A172 (cell line): Measurements from ENCODE around the gene GAB3. TPM values are rescaled to one million over a fixed set of nuclear protein-coding genes. Genes with fewer than 3 reads are reported as not detected.

Experiments used
- DNase-seq: peaks from one replicate; pipeline ENCODE4 v3.0.0-alpha.2; 2015; ENCODE audit warnings: low spot score
- total RNA-seq: library from RNA; depleted of rRNA; stranded (reverse); fragments of >200 nt; shearing (Covaris generic); gene quantifications from 2 replicates; pipeline ENCODE4 v1.2.3, GENCODE V29; 2014

Gene GAB3
- total RNA-seq, 1 experiment from 2014 or later: 0.83 TPM

- DNase-seq: no peak
Measured at GRCh38 chrX:154751203-154751668, 359 bp upstream of the GAB3 start.

DNA sequence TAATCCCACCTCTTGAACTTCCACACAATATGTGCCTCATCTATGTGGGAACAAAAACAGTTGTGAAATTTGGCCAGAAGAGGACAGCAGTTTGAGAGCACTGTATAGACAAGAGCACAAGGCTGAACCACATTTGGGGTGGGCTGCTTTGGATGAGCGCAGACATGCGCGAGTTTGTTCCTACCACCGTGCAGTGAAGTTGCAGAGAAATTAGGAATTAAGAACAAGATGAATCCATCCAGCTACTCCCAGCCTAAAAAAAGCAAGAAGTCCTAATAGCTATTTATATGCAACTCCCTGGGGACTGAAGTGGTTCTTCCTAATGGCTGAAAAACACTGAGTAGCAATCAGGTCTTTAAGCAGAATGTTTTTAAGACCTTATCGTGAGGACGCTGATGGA lies 1.0 kb downstream of the GAB3 start:
- DNase-seq: no peak

- DNase-seq: peak; percentile 59
Measured at GRCh38 chrX:154748712-154749339, 2.1 kb downstream of the GAB3 start.

DNA sequence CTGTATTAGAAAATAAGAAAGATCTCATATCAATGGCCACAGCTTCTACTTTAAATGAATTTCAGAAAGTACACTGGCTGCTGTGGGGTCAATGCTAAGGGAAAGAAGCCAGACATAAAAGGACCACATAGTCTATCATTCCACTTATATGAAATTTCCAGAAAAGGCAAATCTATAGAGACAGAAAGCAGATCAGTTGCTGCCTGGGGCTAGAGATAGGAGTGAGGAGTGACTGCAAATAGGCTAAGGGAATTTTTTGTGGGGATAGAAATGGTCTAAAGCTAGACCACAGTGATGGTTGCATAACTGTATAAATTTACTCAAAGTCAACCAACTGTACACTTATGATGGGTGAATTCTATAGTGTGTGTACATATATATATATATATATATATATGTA lies 8.3 kb downstream of the GAB3 start:
- no peak for DNase-seq

DNA sequence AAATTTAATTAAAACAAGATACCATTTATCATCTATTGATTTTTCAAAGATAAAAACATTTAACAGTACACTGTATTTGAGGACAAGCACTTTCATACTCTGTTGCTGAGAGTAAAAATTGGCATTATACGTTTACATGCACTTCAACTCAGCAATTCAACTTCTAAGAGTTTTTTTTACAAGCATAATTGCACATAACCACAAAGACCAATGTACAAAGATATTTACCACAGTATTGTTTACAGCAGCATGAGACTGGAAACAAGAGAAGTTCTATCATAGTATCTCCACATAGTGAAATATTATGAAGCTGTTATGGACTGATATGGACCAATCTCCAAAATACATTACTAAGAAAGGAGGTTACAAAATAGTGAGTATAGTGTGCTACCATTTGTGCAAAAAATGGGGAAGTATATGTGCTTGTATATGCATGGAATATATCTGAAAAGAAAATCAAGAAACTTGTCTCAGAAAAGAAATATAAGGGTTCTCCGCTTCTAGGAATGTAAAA lies 10.9 kb downstream of the GAB3 start:
- no peak for DNase-seq

- peak; percentile 74 for DNase-seq
Measured at GRCh38 chrX:154738011-154738738, 12.7 kb downstream of the GAB3 start.

GRCh38 chrX:154737136-154737535 lies 13.7 kb downstream of the GAB3 start:
- DNase-seq: no peak

DNA sequence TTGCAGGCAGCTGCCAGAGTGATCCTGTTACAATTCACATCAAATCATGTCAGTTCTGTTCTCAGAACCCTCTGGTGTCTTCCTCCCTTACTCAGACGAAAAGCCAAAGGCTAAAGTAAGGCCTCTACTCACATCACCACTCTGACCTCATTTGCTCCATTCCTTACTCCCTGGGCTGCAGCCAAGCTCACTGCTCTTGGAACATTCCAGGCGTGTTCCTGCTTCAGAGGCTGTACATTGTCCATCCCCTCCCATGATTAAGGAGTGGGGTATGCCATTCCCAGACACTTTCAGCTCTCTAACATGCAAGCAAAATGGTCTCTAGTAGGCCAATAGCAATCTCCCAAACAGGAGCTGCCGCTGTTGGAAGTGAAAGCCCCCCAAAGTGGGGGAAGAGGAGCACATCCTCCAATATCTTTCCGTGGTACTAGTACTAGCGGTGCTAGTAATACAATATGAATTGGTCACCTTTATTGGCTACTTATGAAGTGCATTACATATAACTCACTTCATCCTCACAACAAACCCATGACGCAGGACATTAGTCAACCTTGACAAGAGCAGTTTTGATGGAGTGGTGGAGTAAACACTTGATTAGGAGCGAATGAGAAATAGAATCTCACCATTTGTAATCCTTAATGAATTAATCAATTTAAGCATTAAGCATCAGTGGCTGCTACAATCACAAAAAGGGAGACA lies 15.0 kb downstream of the GAB3 start:
- DNase-seq: no peak

GRCh38 chrX:154734061-154734781 lies 16.7 kb downstream of the GAB3 start:
- no peak for DNase-seq

DNA sequence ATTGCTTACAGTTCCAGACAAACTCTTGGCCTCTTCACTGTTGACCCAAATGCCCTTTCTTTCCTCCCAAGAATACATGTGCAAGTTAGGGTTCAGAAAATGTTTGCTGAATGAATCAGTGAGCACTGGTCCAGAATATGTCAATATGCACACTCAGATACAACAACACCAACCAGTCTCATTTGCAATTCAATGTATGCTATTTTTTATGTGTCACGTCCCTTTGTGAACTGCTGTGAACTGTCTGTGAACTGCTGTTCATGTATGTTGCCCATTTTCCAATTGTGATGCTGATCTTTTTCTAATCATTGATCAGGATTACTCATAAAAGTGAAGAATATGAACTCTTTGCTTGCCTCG lies 17.8 kb downstream of the GAB3 start:
- no peak for DNase-seq

- no peak for DNase-seq
Measured at GRCh38 chrX:154732421-154733065, 18.3 kb downstream of the GAB3 start.

DNA sequence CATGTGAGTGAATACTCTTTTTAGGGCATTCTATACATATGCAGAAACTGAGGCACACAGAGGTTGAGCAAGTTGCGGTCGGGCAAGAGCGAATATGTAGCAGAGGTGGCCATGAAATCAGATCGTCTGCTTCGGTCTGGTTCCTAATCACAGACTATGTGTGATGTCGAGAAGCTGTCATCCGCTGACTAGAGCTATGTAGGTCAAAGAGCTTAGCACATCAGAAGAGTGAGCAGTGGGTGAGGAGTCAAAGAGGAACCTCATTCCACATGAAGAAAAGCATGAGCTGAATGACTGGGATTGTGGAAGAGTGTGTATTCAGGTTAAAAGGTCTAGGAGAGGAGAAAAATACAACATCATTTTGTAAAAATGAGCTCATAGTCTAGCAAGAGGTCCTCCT lies 19.0 kb downstream of the GAB3 start:
- DNase-seq: no peak

DNA sequence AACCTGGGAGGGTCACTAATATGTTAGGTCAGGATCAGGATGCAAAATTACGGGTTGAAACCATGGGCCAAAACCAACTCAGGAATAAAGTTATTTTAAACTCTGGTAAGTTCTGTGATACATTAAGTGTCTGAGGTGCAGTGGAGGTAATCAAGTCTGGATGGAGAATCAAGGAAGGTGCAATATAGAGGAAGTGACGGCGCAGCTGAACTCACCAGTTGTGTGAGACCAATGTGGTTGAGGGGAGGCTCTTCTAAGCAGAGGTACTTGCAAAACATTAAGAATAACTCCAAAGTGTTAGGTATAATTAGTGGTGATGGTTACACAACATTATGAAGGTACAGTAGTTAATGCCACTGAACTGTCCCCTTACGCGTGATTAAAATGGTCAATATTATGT lies 19.7 kb downstream of the GAB3 start:
- no peak for DNase-seq

DNA sequence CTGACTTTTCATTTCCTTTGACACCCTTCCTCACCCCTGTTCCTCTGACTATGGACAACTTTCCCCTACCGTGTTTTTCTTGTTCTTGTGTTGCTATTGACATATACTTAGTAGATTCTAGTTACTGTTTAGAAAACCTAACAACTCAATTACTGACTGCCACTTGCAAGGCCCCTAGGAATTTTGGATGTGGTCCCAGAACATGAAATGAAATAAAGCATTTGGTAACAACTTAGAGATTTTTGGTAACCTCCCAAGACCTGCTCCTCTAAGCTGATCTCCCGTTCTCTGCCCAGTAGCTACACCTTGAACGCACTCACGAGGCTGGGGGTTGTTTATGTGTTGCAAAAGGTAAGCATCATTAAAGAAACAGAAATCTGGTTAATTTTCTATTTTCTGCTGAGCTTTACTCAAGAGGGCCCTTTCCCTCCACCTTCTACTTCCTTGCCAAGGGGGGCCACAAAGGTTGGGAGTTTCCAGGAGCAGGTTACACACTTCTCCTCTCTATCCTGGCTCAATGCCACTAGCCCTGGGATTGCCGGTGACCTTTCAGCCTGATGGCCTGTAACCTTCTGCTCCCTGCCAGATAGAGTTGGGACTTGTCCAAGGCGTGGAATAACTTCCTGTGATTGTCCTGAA lies 20.5 kb downstream of the GAB3 start:
- DNase-seq: peak; percentile 45

DNA sequence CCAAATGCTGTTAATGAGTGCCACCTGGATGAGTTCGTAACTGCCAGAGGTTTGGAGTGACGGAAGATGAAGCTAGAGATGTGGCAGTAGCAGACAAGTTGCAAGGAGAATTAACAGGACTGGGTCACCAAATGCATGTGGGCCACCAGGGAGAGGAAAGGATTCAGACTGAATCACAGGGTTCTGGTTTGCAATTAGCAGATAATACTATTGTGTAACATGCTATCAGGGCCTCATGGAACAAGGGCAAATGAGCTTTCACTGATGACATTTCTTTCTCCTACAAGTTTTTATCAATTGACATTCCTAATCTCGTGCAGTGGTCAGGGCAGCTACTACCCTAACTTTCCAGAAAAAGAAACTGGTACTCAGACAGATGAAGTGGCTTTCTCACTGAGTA lies 21.4 kb downstream of the GAB3 start:
- DNase-seq: no peak

GRCh38 chrX:154728431-154729190 lies 22.3 kb downstream of the GAB3 start:
- no peak for DNase-seq

DNA sequence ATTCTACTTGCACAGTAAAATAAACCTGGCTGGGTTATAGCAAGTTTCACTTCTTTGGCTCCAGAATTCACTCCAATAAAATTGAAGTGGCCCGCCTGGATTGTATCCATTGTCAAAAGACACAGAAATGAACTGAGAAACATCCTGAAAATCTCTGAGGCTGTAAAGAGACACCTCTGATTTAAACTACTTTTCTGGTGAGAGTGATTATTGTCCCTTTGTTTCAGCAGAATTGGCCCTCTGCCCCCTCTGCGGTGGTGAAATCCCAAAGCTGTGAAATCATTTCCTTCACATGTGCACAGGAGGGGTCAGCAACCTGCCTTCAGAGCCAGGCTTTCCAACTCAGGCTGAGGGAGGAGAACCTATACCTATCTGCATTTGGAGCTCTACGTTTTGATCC lies 23.0 kb downstream of the GAB3 start:
- peak; percentile 81 for DNase-seq

DNA sequence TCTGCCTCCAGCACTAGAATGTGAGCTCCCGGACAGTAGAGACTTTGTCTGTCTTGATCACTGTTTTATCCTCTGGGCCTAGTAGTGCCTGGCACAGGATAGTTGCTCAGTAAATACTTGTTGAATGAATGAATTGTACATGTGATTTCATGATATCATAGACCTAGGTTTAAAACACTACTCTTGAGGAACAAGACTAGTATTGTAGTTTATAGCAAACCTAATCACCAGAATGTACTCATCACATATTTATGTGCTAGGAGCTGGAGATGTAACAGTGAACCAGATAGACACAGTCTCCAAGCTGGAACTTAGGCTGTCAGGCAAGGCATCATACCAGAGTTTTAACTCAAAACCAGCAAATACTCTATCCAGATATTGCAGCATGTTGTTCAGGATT lies 23.5 kb downstream of the GAB3 start:
- DNase-seq: no peak

DNA sequence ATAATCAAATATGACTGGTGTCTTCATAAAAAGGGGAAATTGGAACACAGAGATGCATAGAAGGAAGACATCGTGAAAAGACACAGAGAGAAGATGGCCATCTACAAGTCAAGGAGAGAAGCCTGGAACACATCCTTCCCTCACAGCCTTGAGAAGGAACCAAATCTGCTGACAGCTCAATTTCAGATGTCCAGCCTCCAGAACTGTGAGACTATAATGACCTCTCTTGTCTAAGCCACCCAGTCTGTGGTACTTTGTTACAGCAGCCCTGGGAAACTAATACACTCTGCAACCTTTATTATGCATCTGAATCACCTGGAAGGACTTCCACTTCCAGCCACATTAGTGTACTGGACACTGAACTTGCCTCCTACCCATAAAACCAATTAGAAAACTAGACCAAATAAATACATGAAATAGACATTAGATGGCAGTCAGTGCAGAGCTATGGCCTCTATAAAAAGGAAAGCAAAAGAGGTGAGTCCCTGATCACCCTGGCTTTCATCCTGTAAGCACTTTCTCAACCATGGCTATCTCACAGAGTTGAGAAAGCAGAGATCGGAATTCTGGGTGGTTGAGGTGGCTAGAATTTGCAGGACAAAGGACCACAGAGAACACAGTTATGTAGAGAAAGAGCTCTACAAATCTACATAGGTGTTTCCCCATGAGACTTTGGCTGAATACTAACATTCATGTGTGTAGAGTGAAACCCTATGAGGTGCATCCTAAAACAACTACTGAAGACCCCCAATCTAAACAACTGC lies 25.7 kb downstream of the GAB3 start:
- no peak for DNase-seq

- no peak for DNase-seq
Measured at GRCh38 chrX:154721155-154721554, 29.7 kb downstream of the GAB3 start.
